ENCODE results near the gene MEGF8. TPM values are rescaled to one million over a fixed set of nuclear protein-coding genes. Genes with fewer than 3 reads are reported as not detected.

Gene MEGF8
- total and polyA plus RNA-seq, 2 of the 8 experiments (the other 6 are each of a cell fraction or from before 2014, with no cell fraction given), result 13.0 to 23.7 TPM

- H2BK20ac ChIP-seq (ENCODE audit: low read length), result no peak overlapping the region
- H3K56ac ChIP-seq (replicated peaks; ENCODE audit: insufficient read length, low read depth, low read length), result no peak overlapping the region
- no peak overlapping the region for H3K27ac ChIP-seq (ENCODE audit: low read depth, low read length)
- no peak overlapping the region for H3K18ac ChIP-seq (ENCODE audit: extremely low read depth, low read length)
- TF ChIP-seq GTF2F1 (IDR thresholded peaks at IDR 0.05; ENCODE audit: borderline replicate concordance, low read depth, low read length), result no peak
- H3K27me3 ChIP-seq (replicated peaks in 1 of 4; ENCODE audit: control insufficient read depth in 3 of 4, extremely low read depth in 1 of 4, insufficient read depth in 3 of 4, low read length in 3 of 4), result no peaks in the 10 kb centered on the region
- no peak overlapping the region for H2AFZ ChIP-seq (ENCODE audit: low read length)
- no peak overlapping the region for H3K4me2 ChIP-seq (ENCODE audit: insufficient read depth in 1 of 2, low read depth in 2 of 2, low read length in 2 of 2)
- no peaks in the 10 kb centered on the region for H3K9me3 ChIP-seq (ENCODE audit: insufficient read depth in 2 of 2, low read depth in 1 of 2, low read length in 1 of 2)
- H3K4me3 ChIP-seq (ENCODE audit: extremely low read depth in 1 of 4, insufficient read depth in 2 of 4, low read depth in 3 of 4, low read length in 4 of 4), result no peak overlapping the region
- FAIRE-seq, result no peak
- H3K14ac ChIP-seq (ENCODE audit: insufficient read length), result no peak overlapping the region
- H3K4ac ChIP-seq (replicated peaks; ENCODE audit: insufficient read length, low read depth, low read length), result no peak overlapping the region
- no peak for DNase-seq (ENCODE audit: low read depth in 1 of 2, low spot score in 2 of 2)
- H2AK5ac ChIP-seq (ENCODE audit: low read depth, low read length), result no peak overlapping the region
- no peak overlapping the region for H2BK120ac ChIP-seq (replicated peaks; ENCODE audit: low read depth, low read length)
- peaks cover 0 to 8% (median 2%) of the 10 kb centered on the region in 4 experiments; a peak in 1 of 8 replicates for H3K36me3 ChIP-seq (ENCODE audit: control insufficient read depth in 2 of 4, insufficient read depth in 4 of 4, low read length in 3 of 4)
- H2BK12ac ChIP-seq (ENCODE audit: low read depth, low read length), result no peak overlapping the region
- no peaks in the 10 kb centered on the region; a peak in 1 of 7 replicates for H3K4me1 ChIP-seq (replicated peaks in 1 of 4; ENCODE audit: control insufficient read depth in 3 of 4, insufficient read depth in 4 of 4, low read length in 3 of 4)
- peaks cover 2% of the 10 kb centered on the region; the same call in 1 of the 2 replicates for H3K79me1 ChIP-seq (ENCODE audit: low read depth, low read length)
- H3K9ac ChIP-seq (replicated peaks in 1 of 4; ENCODE audit: extremely low read depth in 1 of 4, low read depth in 3 of 4, low read length in 3 of 4), result no peak overlapping the region
- POLR2A ChIA-PET (ENCODE audit: partially characterized antibody), result no interaction called here
- no peak overlapping the region for H4K8ac ChIP-seq (ENCODE audit: extremely low read depth, insufficient read depth, low read length)
- H2BK15ac ChIP-seq (ENCODE audit: low read length), result no peak overlapping the region
- no peak overlapping the region for H4K5ac ChIP-seq (ENCODE audit: insufficient read length, low read depth, low read length)
- H3K79me2 ChIP-seq (ENCODE audit: control insufficient read depth in 1 of 2, insufficient read depth in 2 of 2, low read length in 2 of 2), result no peaks in the 10 kb centered on the region; a peak in 1 of 4 replicates
- peaks cover 0 to 11% of the 10 kb centered on the region in 2 experiments for H4K20me1 ChIP-seq (replicated peaks in 1 of 2; ENCODE audit: control insufficient read depth in 1 of 2, insufficient read depth in 2 of 2, low read length in 2 of 2)
- no peak overlapping the region for H4K91ac ChIP-seq (replicated peaks; ENCODE audit: insufficient read length, low read length)
- CTCF ChIA-PET (ENCODE audit: partially characterized antibody), result no interaction called here
- no peak overlapping the region for H3K23ac ChIP-seq (ENCODE audit: insufficient read length)
- no peaks in the 10 kb centered on the region; the same call in 1 of the 2 replicates for H3K23me2 ChIP-seq (ENCODE audit: low read depth, low read length)
- H2BK5ac ChIP-seq (ENCODE audit: low read depth, low read length), result no peak overlapping the region
- WGBS, 2 experiments (ENCODE audit: extremely low coverage in 1 of 2, insufficient coverage in 1 of 2, insufficient read length in 1 of 2, insufficient replicate concordance in 2 of 2, low coverage in 1 of 2, low lambda C conversion rate in 2 of 2, missing lambda C conversion rate in 1 of 2), result 87% methylated on average over 19 of the region's 19 CpGs; no CpG with 5 or more reads in 1 of the 2 experiments
Measured at GRCh38 chr19:42335971-42336370, 10.5 kb downstream of the MEGF8 start.
